ENCODE data around the gene NRCAM.

Gene NRCAM

GRCh38 chr7:108459922-108460551, 3.8 kb upstream of the NRCAM start:
- no peak for DNase-seq (ENCODE audit: extremely low read depth in 1 of 2, low read depth in 1 of 2)

DNA sequence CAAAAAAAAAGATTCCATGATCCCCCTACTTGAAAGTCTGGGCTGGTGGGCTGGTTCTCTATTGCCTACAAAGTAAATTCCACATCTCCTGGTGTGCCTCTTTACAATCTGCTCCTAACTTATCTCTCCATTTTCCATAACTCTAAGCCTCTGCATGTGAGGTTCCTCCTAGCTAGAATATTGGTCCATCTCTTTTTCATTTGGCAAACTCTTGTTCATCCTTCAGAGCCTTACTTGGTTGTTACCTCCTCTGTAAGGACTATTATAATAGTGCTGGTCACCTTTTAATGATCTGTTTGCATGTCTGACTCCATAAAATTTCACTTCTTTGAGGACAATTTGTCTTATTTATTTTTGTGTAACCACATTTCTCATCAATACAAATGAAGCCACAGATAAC, 1.6 kb upstream of the NRCAM start:
- no peak for DNase-seq (ENCODE audit: extremely low read depth in 1 of 2, low read depth in 1 of 2)

- no peak for DNase-seq (ENCODE audit: extremely low read depth in 1 of 2, low read depth in 1 of 2)
These were observed 757 bp upstream of the NRCAM start for GRCh38 chr7:108456845-108457540.

- peak; percentile 2 to 5 for DNase-seq (ENCODE audit: extremely low read depth in 1 of 2, low read depth in 1 of 2)
These were observed 662 bp downstream of the NRCAM start for GRCh38 chr7:108455551-108455997.

DNA sequence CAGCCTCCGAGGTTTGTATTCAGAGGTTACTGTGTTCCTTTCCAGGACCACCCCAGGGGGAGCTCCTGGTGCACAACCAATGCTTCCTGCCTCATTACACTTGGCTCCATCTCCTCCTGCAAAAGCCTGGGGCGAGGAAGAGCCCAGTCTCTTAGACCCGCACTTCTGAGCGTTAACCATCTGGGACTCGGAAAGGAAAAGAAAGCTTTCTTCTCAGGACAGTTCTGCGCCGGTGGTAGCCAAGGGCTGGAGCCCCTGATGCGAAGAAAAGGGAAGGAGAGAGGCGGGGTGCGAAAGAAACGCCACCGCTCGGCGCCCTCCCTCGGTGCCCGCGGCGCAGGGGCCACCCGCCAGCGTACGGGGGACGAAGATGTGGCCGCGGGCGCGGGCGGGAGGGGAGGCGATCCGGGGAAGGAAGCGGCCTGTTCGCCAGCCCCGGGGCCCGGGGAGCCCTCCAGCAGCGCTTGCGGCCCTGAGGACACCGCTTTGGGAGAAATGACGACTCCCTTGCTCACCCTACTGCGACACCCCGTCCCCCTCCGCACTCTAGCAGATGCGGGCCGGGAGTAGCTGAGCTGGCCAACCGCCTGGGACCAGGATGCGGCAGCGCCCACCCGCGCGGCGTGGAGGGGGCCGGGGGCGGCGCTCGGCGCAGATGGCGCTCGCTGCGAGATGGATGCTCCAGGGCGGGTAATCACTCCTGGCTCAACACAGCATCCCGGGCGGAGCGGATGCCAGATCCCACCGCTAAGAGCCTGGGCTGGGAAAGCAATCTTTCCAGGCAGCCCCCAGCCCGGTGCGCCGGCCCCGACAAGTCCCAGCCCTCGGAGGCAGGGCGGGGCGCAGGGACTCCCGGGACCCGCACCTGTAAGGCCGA, 1.3 kb downstream of the NRCAM start:
- DNase-seq (ENCODE audit: extremely low read depth in 1 of 2, low read depth in 1 of 2) = peak; percentile 3 to 20

DNA sequence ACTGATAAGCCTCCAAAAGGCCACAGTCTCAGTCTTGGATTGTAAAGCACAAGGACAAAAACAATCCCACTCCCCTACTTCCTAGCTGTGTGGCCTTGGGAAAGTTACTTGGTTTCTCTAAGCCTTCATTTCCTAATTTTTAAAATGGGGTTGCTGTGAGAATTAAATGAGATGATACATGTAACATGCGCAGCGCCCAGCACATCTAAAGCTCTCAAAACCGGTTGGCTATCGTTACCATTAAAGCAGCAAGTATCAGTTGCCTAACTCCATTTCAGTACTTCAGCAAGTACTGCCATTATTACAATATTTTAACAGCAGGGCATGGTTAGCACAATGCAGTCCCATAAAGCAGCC, 1.9 kb downstream of the NRCAM start:
- no peak for DNase-seq (ENCODE audit: extremely low read depth in 1 of 2, low read depth in 1 of 2)

DNA sequence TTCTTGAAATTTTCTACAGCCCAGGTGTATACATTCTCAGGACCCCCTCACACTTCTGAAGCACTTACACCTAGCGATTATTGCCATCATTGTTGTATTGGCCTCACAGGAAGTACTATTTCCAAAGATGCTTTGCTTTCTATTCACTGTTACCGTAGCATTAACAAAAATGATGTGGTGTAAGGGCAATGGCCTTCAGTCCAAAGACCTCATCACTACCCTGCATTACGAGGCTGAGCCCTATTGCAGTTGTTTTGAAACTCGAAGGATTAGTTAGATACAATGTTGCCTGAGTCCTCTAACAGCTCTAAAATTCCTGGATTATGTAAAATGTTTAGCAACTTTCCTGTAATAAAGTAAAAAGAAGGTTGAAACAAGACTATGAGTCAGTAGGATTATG, 2.9 kb downstream of the NRCAM start:
- DNase-seq (ENCODE audit: extremely low read depth in 1 of 2, low read depth in 1 of 2) = no peak

- no peak for DNase-seq (ENCODE audit: extremely low read depth in 1 of 2, low read depth in 1 of 2)
These were observed 3.5 kb downstream of the NRCAM start for GRCh38 chr7:108452707-108453106.

- no peak for DNase-seq (ENCODE audit: extremely low read depth in 1 of 2, low read depth in 1 of 2)
These were observed 4.9 kb downstream of the NRCAM start for GRCh38 chr7:108451296-108451848.

DNA sequence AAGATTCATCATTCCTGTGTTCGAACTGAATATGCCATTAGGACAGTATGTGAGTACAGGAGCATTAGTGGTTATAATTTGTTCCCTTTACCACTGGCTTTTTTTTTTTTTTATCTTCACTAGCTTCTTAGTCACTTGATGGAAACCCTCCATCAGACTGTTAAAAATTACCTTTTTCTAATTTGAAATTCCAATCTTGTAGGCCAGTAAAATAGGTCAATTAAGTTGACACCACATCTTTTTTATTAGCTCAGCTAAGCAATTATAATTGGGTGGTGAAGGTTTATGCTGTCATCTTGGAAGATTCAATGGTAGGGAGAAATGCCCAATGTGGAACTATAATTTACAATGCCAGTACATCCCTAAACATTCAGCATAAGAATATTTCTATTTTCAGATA, 6.1 kb downstream of the NRCAM start:
- DNase-seq (ENCODE audit: extremely low read depth in 1 of 2, low read depth in 1 of 2) = no peak

DNA sequence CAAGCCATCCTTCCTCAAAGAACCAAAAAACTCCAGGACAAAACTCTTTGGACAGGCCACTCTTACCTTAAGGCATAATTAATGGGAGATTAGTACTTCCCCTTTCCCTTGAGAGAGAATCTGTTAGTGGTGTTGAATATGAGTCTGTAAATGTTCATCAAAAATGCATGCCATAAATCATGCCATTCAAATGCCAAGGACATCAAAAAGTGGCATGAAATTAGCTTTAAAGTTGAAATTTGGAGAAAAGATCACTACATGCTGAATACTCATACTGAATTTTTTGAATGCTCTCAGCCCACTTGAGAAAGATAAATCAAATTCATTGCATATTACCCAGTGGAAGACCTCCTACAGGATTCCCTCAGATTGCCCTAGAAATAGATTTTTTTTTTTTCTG, 6.7 kb downstream of the NRCAM start:
- no peak for DNase-seq (ENCODE audit: extremely low read depth in 1 of 2, low read depth in 1 of 2)

GRCh38 chr7:108448584-108449505, 7.4 kb downstream of the NRCAM start:
- DNase-seq (ENCODE audit: extremely low read depth in 1 of 2, low read depth in 1 of 2) = no peak

GRCh38 chr7:108442039-108442568, 14.1 kb downstream of the NRCAM start:
- DNase-seq (ENCODE audit: extremely low read depth in 1 of 2, low read depth in 1 of 2) = peak; percentile 4 to 48

- DNase-seq (ENCODE audit: extremely low read depth in 1 of 2, low read depth in 1 of 2) = no peak
These were observed 14.8 kb downstream of the NRCAM start for GRCh38 chr7:108441392-108441955.

- no peak for DNase-seq (ENCODE audit: extremely low read depth in 1 of 2, low read depth in 1 of 2)
These were observed 15.6 kb downstream of the NRCAM start for GRCh38 chr7:108440613-108441012.

- no peak for DNase-seq (ENCODE audit: extremely low read depth in 1 of 2, low read depth in 1 of 2)
These were observed 19.3 kb downstream of the NRCAM start for GRCh38 chr7:108436906-108437305.

DNA sequence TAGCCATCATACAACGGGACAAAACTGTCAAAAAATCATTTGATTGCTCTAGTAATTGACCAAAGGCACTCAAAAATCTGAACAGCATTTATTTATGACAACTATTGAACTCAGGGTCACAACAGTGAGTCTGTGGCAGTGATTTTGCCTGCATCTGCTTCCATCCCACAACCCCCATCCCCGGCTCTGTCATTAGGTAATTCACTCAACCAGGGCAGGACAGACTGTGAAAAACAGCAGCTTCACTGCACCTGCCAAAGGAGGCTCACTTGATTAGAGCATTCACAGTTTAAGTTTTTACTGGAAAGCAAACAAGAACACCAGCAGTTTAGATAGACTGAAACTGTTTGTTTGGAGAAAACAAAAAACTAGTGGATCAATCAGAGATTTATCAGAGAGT, 22.2 kb downstream of the NRCAM start:
- no peak for DNase-seq (ENCODE audit: extremely low read depth in 1 of 2, low read depth in 1 of 2)

DNA sequence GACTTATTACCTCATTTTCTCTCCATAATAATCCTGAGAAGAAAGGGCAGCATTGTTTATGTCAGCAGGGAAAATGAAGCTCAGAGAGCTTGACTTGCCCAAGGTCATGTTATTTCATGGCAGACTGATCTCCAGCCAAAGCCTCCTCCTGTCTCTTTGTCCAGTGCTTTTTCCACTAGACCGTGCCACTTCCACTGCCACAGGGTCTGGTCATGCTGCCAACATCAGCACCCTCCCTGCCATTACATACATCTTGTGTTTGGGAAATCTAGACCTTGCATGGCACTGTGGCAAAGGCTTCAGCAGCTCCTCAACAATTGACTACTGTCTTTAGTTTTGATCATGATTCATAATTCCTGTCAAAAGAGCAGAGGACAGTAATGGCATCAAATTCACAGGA, 25.1 kb downstream of the NRCAM start:
- no peak for DNase-seq (ENCODE audit: extremely low read depth in 1 of 2, low read depth in 1 of 2)

- no peak for DNase-seq (ENCODE audit: extremely low read depth in 1 of 2, low read depth in 1 of 2)
These were observed 25.6 kb downstream of the NRCAM start for GRCh38 chr7:108430664-108431063.

DNA sequence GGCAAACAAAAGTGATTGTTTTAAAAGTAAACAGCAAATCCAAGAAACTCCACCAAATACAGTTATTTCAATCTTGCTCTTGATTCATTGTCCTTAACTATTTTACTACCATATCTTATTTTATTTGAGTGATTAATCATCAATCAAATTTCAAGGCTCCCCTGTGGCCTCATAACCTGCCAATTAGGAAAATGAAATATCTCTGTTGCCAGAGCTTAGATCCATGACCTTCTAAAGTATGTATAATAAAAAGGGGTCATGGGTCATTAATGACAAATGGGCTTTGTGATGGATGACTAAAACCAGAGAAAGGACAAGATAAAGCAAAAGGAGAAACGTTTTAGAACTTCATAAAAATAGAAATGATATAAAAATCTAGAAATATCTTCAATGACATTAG, 28.5 kb downstream of the NRCAM start:
- DNase-seq (ENCODE audit: extremely low read depth in 1 of 2, low read depth in 1 of 2) = no peak
